GM21717 (cell line): ENCODE results near the gene TWIST2.

Experiments
- ATAC-seq: cut with Tn5 transposase; IDR thresholded peaks from one replicate; pipeline ENCODE4 v1.9.1; 2021; ENCODE audit warnings: mild to moderate bottlenecking, moderate library complexity; ENCODE audit not compliant: unreplicated experiment

Gene TWIST2

DNA sequence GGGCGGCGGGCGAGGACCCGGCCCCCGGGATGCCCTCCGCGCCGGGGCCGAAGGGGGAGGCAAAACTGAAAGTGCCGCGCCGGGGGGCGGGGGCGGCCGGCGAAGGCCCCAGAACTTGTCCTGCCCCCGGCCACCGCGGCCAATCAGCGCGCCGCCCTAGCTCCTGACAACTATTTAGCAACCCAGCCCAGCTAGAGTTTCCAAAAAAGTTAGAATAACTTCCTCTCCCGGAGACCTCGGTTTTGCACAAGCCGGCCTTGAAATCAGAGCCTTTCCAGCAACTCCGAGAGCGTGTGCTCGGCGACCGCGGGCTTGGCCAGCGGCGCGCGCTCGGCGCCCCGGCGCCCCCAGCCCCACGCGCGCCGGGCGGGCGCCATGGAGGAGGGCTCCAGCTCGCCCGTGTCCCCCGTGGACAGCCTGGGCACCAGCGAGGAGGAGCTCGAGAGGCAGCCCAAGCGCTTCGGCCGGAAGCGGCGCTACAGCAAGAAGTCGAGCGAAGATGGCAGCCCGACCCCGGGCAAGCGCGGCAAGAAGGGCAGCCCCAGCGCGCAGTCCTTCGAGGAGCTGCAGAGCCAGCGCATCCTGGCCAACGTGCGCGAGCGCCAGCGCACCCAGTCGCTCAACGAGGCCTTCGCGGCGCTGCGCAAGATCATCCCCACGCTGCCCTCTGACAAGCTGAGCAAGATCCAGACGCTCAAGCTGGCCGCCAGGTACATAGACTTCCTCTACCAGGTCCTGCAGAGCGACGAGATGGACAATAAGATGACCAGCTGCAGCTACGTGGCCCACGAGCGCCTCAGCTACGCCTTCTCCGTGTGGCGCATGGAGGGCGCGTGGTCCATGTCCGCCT is at the start of gene TWIST2:
TSS of gene TWIST2 (plus strand) at position 245 of the 850 bp plus-strand sequence. CDS start at position 376, 131 bp downstream.
- no peak for ATAC-seq

DNA sequence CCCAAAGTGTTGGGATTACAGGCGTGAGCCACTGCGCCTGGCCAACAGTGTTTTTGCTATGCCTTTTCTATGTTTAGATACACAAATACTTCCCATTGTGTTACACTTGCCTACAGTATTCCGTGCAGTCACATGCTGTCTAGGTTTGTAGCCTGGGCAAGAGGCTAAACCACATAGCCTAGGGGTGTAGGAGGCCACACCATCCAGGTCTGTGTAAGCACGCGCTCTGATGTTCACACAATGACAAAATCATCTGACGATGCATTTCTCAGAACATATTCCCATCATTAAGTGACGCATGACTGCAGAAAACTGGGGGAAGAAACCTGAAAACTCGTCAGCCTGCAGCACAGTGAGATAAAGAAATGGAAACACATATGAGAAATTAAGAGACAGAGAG is 46.1 kb upstream of the TWIST2 start:
- no peak for ATAC-seq

DNA sequence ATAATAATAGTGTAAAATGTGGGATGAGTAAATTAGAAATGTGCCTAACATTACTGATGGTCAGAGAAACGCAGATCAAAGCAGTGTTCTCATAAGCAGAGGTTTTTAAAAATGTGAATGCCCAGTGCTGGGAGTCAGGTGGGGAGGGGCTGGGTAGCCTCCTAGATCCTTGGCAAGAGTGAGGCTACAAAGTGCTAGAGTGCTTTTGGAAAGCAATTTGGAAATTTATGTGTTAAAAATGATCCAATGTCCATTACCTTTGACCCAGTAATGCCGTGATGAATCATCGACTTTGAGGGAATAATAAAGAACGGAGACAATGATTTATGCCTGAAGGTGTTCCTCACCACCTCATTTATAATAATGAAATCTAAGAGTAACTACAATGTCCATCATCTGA is 44.9 kb upstream of the TWIST2 start:
- no peak for ATAC-seq

DNA sequence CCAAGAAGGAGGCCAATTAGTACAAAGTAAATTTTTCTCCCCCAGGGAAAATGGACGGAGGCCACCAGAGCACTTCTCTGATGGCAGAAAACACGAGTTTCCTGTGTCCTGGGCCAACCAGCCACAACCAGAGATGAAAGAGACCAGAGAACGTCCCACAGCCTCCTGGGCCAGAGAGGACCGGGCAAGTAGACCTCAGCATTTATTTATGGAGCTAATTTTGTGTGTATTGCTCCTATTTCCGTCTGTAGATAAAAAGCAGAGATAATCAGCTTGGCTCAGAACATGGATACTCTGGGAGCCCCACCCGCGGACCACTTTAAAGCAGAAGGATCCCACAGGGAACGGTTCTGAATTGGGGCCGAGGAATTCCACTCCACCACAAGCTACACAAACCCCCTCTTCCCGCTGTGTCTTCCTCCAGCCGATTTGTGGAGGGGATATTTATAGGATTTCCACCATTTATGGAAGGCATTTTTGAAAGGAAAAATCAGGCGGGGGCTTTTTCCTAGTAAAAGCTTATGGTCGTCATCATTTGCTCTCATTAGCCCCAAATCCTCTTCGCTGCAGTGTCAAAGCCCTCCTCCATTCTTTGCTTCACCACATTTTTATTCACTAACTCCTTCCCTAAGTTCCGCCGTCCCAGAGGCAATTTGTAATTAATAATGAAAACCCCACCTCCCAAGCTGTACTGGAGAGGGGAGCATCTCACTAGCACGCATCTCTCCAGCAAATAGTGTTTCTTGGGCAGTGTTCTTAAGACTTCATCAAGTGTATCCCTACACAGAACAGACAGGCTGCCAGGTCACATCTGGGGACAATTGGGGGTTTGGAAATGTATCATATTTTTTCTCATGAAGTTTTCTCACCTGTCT is 43.7 kb upstream of the TWIST2 start:
- ATAC-seq: no peak

DNA sequence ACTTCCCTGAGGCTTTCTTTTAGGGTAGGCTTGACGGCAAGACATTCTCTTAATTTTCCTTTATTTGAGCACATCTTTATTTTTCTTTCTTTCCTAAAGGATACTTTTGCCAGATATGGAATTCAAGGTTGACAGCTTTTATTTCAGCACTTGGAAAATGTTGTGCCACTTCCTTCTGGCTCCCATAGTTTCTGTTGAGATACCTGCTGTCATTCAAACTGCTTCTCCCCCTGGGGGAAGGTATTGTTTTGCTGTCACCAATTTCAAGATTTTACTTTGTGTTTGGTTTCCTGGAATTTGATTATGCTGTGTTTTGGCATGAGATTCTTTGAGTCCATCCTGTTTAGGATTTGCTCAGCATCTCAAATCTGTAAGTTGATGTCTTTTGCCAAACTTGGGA is 39.1 kb upstream of the TWIST2 start:
- no peak for ATAC-seq

DNA sequence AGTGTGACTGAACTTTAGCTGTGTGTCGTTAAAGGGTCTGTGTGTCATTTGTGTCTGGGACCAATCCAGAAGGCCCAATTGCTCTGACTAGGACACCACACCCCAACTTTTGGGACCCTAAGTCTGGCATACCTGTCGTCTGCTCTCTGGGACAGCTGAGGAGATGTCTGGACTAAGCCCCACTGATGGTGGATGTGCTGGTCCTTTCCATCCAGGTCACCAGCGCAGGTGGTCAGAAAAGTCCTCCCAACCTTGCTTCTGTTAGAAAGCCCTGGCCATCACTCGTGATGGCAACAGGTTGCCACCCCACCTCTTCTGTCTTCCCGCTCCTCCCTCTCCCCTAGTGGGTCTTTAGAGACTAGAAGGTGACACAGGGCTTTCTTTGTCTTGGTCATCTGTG is 37.6 kb upstream of the TWIST2 start:
- no peak for ATAC-seq

DNA sequence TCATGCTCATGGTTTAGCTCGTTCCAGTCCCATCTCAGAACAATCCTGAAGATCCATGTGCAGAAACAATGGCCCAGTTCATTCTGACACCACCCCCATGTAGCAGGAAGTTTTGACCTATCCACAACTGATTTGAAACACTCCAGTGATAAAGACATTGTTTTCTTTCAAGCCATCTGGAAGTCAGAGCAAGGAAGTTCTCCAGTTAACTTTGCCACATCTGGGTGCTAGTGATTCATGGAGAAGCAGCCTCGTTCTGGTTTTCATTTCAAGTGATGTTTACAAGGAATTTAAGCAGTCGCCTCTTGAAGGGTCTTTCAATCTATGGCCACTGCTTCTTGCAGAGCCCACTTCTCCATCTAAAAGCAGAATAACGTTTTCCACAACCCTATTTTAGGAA is 36.6 kb upstream of the TWIST2 start:
- no peak for ATAC-seq

DNA sequence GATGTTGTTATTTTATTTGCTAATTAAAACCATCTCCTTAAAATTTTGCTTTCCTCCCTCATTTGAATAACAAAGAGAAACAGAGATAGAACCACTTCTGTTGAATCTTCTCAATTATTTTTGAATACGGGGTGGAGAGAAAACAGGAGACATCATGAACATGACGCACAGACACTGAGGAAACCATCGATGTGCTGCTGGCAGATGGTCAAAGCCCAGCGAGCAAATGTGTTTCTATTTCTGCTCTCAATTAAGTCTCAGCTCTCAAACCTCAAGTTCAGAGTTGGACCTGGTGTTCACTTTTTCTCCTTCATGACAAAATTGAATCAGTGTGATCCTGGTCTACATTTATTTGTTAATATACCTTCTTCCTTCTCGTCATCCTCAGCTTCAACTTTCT is 36.1 kb upstream of the TWIST2 start:
- no peak for ATAC-seq

DNA sequence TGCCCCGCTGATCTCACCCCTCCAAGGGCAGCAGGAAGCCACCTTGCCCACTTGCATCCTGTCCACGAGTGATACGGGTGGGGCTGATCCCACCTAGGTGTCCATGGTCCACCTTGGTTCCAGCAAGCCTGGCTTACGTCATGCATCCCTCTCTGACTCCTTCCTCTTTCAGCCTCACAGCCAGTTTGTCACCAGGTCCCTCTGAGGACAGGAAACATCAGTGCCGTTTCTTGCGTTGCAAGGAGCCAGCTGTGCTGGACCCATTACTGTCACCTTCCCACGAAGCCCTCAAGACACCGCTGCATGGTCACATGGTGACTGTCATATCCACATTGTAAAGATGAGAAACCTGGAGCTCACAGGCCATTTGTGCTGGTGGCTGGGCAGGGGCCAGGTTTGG is 34.8 kb upstream of the TWIST2 start:
- ATAC-seq: no peak

DNA sequence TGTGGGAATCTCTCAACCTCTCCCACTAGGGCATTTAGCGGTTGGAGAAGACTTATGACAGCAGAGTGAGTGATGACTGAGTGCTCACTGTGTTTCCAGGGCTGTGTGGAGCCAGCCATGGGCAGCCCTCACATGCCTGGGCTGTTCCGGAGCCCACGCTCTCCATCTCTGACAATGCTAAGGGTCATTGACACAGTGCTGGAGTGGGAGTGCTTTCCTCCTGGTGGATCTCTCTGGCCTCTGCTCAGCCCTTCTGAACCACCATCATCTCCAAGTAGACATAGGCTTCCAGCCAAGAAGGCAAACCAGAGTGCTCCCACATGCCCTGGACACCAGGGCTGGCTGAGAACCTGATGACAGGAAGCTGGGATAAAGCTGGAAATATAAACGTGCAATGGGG is 33.1 kb upstream of the TWIST2 start:
- no peak for ATAC-seq

DNA sequence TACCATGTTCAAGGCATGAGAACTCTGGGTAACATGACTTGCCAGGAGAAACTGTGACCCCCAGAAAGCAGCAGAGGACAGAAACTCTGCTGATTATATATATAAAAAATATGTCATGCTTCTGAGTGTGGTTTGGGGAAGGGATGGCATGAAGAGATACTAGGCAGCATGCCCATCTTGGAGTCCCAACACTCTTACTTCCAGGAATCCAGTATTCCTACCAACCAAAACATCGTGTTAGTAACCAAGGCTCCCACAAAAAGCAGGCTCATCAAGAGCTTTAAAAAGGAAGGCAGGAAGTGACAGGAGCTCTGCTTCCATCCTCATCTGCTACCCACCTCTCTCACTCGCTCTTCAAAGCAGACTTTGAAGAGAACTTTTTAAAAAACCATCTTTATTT is 31.6 kb upstream of the TWIST2 start:
- ATAC-seq: no peak

DNA sequence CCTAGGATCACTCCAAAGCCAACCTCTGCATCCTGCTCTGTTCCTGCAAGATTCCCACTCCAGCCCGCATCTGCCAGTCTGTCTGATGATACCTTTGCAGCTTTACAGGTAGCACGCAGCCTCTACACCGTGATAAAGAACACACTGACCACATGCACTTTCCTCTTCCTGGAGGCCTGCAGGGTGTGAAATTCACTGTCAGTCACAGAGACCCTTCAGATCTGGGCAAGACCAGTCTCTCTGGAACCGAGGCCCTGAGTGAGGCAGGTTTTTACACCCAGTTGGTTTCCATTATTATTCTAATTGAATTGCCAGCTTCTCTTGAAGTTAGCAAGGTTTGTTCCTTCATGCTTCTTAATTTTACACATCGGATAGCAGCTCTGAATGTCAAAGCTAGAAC is 30.5 kb upstream of the TWIST2 start:
- no peak for ATAC-seq

DNA sequence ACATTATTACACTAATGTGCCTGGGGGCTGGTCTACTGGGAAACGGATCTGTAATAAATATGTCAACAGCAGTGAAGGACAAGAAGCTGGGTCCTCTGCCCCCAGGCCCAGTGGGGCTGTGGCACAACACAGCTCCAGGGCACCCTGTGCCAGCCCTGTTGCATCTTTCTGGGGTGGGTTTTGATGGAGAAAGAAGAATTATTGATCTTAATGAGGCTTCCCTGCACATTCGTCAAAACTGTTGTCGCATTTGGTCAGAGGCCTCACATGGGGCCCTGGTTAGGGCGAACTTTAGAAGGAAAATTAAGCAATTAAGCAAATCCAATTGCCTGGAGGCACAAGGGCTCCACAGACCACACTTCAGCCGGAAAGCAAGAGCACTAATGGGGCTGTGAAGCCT is 30.0 kb upstream of the TWIST2 start:
- ATAC-seq: no peak

DNA sequence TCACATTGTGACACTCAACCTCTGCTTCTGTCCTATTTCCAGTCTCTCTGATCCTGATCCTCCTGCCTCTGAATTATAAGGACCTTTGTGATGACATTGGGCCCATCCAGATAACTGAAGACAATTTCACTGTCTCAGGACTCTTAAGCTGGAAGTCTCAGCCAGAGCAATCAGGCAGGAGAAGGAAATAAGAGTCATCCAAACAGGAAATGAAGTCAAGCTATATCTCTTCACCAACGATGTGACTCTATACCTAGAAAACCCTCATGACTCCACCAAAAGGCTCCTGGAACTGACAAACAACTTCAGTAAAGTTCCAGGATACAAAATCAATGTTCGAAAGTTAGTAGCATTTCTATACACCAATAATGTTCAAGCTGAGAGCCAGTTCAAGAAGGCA is 29.3 kb upstream of the TWIST2 start:
- no peak for ATAC-seq

DNA sequence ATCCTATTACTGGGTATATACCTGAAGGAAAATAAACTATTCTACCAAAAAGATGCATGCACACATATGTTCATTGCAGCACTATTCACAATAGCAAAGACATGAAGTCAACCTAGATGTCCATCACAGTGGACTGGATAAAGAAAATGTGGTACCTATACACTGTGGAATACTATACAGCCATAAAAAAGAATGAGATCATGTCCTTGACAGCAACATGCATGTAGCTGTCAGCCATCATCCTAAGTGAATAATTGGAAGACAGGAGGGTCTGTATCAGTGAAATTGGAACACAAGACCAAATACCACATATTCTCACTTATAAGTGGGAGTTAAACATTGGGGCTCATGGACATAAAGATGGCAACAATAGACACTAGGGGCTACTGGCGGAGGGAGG is 27.7 kb upstream of the TWIST2 start:
- ATAC-seq: no peak

DNA sequence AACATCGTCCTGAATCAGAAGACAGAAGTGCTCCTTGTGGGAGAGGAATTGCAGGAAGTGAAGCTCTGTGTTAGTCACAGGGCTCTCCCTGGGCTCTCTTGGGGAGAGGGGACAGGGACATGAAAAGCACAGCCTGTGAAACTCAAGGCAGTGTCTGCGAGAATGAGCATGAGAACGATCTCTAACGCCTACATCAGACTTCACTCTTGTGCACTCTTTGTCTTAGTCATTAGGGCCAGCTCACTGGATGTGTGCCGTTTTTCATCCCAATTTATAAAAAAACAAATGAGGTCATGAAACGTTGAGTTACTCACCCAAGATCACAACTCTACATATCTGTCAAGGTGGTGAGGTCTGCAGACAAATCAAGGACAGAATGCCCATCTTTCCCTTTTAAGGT is 27.0 kb upstream of the TWIST2 start:
- no peak for ATAC-seq

DNA sequence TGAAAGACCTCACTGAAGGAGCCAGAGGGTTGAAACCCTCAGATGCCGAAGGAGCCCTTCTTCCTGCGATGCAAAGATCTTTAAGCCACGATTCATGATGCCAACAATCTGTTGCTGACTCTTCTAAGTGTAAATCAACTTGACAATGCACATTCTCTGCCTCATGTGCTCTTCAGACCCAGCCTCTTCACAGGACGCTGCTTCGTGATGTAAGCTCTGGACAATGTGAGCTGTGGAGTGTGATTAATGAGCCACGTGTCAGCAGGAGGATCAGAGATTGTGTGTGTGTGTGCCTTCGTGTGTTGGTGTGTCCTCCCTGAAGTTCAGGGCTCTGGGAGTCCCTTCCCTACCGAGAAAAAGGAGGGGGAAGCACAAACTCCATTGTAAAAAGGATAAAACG is 26.5 kb upstream of the TWIST2 start:
- ATAC-seq: no peak

DNA sequence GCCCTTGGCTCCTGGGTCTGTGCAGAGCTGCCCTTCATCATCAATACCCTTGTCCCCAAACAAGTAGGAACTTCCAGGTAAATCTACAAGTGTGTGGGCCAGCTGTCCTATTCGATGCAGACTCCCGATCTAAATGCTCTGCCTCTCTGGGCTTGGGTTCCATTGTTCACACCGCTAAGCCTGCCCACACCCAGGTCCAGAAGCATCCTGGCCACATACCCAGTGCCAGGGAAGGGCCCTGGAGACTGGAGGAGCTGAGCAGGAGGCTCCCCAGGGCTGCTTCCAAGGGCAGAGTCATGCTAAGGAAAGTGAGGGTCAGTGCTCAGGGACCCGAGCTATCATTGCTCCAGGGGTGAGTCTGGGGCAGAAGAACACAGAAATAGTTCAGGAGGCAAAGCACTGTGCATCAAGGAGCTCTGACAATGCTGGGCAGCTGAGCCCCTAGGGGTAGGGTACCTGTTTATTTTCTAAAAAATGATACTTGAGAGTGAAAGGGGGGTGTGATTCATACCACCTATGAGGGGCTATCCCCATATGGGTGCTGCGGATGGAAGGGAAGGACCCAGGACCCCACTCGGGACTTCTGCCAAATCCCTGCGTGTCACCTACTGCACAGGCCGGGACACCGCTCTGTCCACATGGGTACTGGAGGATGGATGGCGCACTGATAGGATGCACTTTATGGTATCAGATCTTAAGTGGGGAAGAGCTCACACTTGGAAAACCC is 25.8 kb upstream of the TWIST2 start:
- ATAC-seq: no peak

DNA sequence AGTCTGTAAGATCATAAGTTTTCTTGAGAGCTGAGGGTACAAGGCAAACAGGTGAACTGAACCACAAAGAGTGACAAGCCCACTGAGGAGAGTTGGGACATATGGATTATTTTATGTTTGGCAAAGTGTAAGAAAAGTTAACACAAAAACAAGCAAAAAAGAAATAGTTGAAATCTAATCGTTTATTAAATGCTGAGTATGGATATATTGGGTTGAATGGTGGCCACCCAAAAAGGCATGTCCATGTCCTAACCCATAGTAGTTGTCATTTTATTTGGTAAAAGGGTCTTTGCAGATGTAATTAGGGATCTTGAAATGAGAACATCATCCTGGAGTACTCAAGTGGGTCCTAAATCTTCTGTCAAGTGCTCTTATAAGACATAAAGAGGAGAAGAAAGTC is 24.9 kb upstream of the TWIST2 start:
- no peak for ATAC-seq

DNA sequence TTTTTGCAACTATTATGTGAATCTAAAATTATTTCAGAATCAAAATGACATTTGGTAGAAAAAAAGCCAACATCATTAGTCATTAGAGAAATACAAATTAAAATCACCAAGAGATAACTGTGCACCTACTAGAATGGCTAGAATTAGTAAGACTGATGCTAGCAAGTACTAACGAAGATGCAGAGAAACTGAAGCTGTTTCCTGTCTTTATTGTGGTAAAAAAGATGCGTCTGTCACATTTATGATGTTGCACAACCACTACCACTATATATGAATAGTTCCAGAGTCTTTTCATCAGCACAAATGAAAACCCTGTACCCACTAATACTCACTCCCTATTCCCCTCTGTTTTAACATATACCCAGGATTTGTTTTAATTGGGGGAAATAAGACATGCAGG is 16.7 kb upstream of the TWIST2 start:
- no peak for ATAC-seq

DNA sequence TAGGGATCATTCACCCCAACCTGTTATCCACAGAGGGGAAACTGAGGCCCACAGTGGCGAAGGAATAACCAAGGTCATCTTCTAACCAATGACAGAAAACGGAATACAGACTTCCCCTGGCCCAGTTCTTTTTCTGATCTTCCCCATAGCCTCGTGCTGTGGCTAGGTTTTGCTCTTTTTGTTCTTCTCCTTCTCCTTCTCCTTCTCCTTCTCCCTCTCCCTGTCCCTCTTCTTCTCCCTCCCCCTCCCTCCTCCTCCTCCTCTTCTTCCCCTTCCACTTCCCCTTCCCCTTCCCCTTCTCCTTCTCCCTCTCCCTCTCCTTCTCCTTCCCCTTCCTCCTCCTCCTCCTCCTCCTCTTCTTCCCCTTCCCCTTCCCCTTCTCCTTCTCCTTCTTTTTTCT is 12.9 kb upstream of the TWIST2 start:
- ATAC-seq: no peak
